ENCODE measurements around the gene ZNF543. TPM values are rescaled to one million over a fixed set of nuclear protein-coding genes. Genes with fewer than 3 reads are reported as not detected.

Gene ZNF543
- total RNA-seq, 1 experiment from 2014 or later = 8.4 TPM

GRCh38 chr19:57348136-57348535 lies 27.9 kb downstream of the ZNF543 start:
- Mint-ChIP-seq H3K36me3 (peaks cover 7% of the 10 kb centered on the region), H3K27me3 (ENCODE audit: low read depth) (peaks cover 16% of the 10 kb centered on the region), H3K27ac (no peak overlapping the region), H3K4me3 (no peak overlapping the region), H3K4me1 (peaks cover 20% of the 10 kb centered on the region), H3K9me3 (no peaks in the 10 kb centered on the region)
- POLR2A ChIA-PET = interaction anchor here (0.6 kb wide), 1 partner anchor 11 kb away, joined by 5 read pairs; no protein-coding TSS in a partner anchor
- TF ChIP-seq ZNF671 (CRISPR knock-in tag; IDR thresholded peaks at IDR 0.05) = no peak
- no peak for TF ChIP-seq CREM (CRISPR knock-in tag; IDR thresholded peaks at IDR 0.05)
- TF ChIP-seq FOXP1 (CRISPR knock-in tag; IDR thresholded peaks at IDR 0.05; ENCODE audit: borderline replicate concordance) = no peak
- no peak for TF ChIP-seq ZNF232 (CRISPR knock-in tag; IDR thresholded peaks at IDR 0.05)
- TF ChIP-seq, protein P1, sequence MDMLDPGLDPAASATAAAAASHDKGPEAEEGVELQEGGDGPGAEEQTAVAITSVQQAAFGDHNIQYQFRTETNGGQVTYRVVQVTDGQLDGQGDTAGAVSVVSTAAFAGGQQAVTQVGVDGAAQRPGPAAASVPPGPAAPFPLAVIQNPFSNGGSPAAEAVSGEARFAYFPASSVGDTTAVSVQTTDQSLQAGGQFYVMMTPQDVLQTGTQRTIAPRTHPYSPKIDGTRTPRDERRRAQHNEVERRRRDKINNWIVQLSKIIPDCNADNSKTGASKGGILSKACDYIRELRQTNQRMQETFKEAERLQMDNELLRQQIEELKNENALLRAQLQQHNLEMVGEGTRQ (CRISPR knock-in tag; IDR thresholded peaks at IDR 0.05) = no peak
- TF ChIP-seq CBFB (CRISPR knock-in tag; IDR thresholded peaks at IDR 0.05; ENCODE audit: low read depth) = no peak
- no peak for TF ChIP-seq SOX15 (CRISPR knock-in tag; IDR thresholded peaks at IDR 0.05)
- no peak for TF ChIP-seq AR (CRISPR knock-in tag; IDR thresholded peaks at IDR 0.05)
- TF ChIP-seq IRF1 (CRISPR knock-in tag; IDR thresholded peaks at IDR 0.05) = no peak
- TF ChIP-seq NFE2L1 (CRISPR knock-in tag; IDR thresholded peaks at IDR 0.05) = no peak
- TF ChIP-seq, protein P2, sequence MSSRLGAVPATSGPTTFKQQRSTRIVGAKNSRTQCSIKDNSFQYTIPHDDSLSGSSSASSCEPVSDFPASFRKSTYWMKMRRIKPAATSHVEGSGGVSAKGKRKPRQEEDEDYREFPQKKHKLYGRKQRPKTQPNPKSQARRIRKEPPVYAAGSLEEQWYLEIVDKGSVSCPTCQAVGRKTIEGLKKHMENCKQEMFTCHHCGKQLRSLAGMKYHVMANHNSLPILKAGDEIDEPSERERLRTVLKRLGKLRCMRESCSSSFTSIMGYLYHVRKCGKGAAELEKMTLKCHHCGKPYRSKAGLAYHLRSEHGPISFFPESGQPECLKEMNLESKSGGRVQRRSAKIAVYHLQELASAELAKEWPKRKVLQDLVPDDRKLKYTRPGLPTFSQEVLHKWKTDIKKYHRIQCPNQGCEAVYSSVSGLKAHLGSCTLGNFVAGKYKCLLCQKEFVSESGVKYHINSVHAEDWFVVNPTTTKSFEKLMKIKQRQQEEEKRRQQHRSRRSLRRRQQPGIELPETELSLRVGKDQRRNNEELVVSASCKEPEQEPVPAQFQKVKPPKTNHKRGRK (CRISPR knock-in tag; IDR thresholded peaks at IDR 0.05; ENCODE audit: borderline replicate concordance) = no peak
- TF ChIP-seq, protein P3, sequence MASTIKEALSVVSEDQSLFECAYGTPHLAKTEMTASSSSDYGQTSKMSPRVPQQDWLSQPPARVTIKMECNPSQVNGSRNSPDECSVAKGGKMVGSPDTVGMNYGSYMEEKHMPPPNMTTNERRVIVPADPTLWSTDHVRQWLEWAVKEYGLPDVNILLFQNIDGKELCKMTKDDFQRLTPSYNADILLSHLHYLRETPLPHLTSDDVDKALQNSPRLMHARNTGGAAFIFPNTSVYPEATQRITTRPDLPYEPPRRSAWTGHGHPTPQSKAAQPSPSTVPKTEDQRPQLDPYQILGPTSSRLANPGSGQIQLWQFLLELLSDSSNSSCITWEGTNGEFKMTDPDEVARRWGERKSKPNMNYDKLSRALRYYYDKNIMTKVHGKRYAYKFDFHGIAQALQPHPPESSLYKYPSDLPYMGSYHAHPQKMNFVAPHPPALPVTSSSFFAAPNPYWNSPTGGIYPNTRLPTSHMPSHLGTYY (CRISPR knock-in tag; IDR thresholded peaks at IDR 0.05) = no peak
- TF ChIP-seq GTF2I (CRISPR knock-in tag; conservative IDR thresholded peaks at IDR 0.05) = no peak
- no peak for TF ChIP-seq CTCF (IDR thresholded peaks at IDR 0.05)
- TF ChIP-seq E2F5 (CRISPR knock-in tag; IDR thresholded peaks at IDR 0.05) = no peak
- CTCF ChIA-PET = no interaction called here
- ATAC-seq (no peak), DNase-seq (ENCODE audit: low spot score) (no peak)

All from WTC11 (cell line).